Right lobe of liver (tissue), 6 donors: ENCODE results near the gene EIF3K. TPM values are rescaled to one million over a fixed set of nuclear protein-coding genes. Genes with fewer than 3 reads are reported as not detected.
A peak's percentile ranks its signal among the peaks of the same experiment; 100 is the strongest.

Experiments
- ATAC-seq, 4 donors: fragments of 200-7000 bp; cut with Tn5 transposase; one replicate each; pipeline ENCODE4 v1.9.1; 2020; ENCODE audit warnings: mild to moderate bottlenecking in 4 of 4, moderate library complexity in 4 of 4
- DNase-seq, 3 donors: peaks; one replicate each; pipeline ENCODE4 v3.0.0-alpha.2; 2020
- H3K27ac ChIP-seq, 3 donors: fragments of 200-600 bp; one replicate each; pipeline ENCODE4 v1.8.0; 2022
- H3K27me3 ChIP-seq, 2 donors: fragments of 200-600 bp; one replicate each; pipeline ENCODE4 v1.8.0; 2022
- H3K36me3 ChIP-seq, 4 donors: fragments of 200-600 bp; sonication (generic) in 1 of 4; one replicate each; pipeline versions ENCODE4 v1.5.1 to v1.8.0; 2017 to 2022; ENCODE audit warnings: control low read depth in 1 of 4
- H3K4me1 ChIP-seq, 4 donors: fragments of 200-600 bp; sonication (generic) in 1 of 4; one replicate each; pipeline versions ENCODE4 v1.5.1 to v1.8.0; 2017 to 2022; ENCODE audit warnings: control low read depth in 1 of 4
- H3K4me3 ChIP-seq, 3 donors: fragments of 200-600 bp; one replicate each; pipeline ENCODE4 v1.8.0; 2022
- H3K9me3 ChIP-seq, 4 donors: fragments of 200-600 bp; sonication (generic) in 1 of 4; one replicate each; pipeline versions ENCODE4 v1.5.1 to v1.8.0; 2017 to 2022; ENCODE audit warnings: control low read depth in 1 of 4
- POLR2A ChIP-seq: fragments of 450-650 bp; IDR thresholded peaks from one replicate; pipeline ENCODE4 v1.6.1; 2017; ENCODE audit warnings: antibody characterized with exemption, mild to moderate bottlenecking
- WGBS: methylation state at CpG from one replicate; pipeline ENCODE4 v1.1.6; 2018; ENCODE audit warnings: low coverage, low lambda C conversion rate; ENCODE audit not compliant: insufficient coverage; ENCODE audit errors: missing lambda C conversion rate; 5-methylcytosine and 5-hydroxymethylcytosine counted together
- intact Hi-C, 2 donors: fragments of 100-400 bp; cut with DNase I; formaldehyde crosslinking; loops; one replicate each; pipeline versions ENCODE4 v1.11.2 to v1.14.1; 2022
- total RNA-seq, 6 experiments: library from RNA; depleted of rRNA in 2 of 6; stranded (reverse); fragments of >200 nt in 2 of 6; fragmentation: NEBNext Ultra II Directional in 3 of 6; extraction: Animal tissue kit (Norgen Biotek cat#: 25700) in 3 of 6; gene quantifications; one replicate each; pipeline versions ENCODE4 v1.1.0 to v1.2.4, GENCODE V29; 2016 to 2023
- TF ChIP-seq, protein P1 (sequence below), 4 donors: fragments of 200-600 bp in 3 of 4; fragments of 450-650 bp in 1 of 4; IDR thresholded peaks; one replicate each; pipeline versions ENCODE4 v1.5.1 to v1.8.0; 2016 to 2022; ENCODE audit warnings: antibody characterized with exemption in 4 of 4, mild to moderate bottlenecking in 2 of 4
- donor health status: DM: no; HTN: yes; CAD: no.
- donor health status: DM: no; HTN: no; CAD: no.
- donor health status: DM: no; HTN: no; CAD: no.
- donor health status: DM: no; HTN: yes; CAD: no.
- donor health status: DM: no; HTN: yes; CAD: no.

Gene EIF3K
- total RNA-seq, 6 experiments from 2014 or later = 86.3 to 305 (median 116) TPM

DNA sequence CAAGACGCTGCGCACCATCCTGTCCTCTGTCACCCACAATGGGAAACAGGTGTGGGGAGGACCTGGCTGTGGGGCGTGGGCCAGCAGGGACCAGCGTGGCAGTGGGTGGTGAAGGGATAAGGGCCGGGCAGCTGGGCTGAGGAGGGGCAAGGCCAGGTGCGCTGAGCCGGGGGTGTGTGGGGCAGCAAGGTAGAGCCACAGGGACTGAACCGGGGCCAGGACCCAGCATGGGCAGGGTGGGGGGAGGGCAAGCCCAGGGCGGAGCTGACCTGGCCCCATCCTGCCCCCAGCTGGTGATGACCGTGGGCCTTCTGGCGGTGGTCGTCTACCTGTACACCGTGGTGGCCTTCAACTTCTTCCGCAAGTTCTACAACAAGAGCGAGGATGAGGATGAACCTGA lies 38.9 kb upstream of the EIF3K start:
- no peak for TF ChIP-seq POLR2A
- TF ChIP-seq, protein P1, sequence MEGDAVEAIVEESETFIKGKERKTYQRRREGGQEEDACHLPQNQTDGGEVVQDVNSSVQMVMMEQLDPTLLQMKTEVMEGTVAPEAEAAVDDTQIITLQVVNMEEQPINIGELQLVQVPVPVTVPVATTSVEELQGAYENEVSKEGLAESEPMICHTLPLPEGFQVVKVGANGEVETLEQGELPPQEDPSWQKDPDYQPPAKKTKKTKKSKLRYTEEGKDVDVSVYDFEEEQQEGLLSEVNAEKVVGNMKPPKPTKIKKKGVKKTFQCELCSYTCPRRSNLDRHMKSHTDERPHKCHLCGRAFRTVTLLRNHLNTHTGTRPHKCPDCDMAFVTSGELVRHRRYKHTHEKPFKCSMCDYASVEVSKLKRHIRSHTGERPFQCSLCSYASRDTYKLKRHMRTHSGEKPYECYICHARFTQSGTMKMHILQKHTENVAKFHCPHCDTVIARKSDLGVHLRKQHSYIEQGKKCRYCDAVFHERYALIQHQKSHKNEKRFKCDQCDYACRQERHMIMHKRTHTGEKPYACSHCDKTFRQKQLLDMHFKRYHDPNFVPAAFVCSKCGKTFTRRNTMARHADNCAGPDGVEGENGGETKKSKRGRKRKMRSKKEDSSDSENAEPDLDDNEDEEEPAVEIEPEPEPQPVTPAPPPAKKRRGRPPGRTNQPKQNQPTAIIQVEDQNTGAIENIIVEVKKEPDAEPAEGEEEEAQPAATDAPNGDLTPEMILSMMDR (IDR thresholded peaks at IDR 0.05) = no peak
- intact Hi-C loops = no loop called here
- H3K36me3 ChIP-seq = no peaks in the 10 kb centered on the region
- WGBS = 86% methylated on average over 4 of the region's 15 CpGs
- ATAC-seq (peak in 1 of 4 donors; percentile 34), DNase-seq (no peak)
- no peak overlapping the region for H3K4me3 ChIP-seq
- no peaks in the 10 kb centered on the region for H3K4me1 ChIP-seq
- no peaks in the 10 kb centered on the region for H3K27me3 ChIP-seq
- no peak overlapping the region for H3K27ac ChIP-seq
- H3K9me3 ChIP-seq = no peaks in the 10 kb centered on the region

DNA sequence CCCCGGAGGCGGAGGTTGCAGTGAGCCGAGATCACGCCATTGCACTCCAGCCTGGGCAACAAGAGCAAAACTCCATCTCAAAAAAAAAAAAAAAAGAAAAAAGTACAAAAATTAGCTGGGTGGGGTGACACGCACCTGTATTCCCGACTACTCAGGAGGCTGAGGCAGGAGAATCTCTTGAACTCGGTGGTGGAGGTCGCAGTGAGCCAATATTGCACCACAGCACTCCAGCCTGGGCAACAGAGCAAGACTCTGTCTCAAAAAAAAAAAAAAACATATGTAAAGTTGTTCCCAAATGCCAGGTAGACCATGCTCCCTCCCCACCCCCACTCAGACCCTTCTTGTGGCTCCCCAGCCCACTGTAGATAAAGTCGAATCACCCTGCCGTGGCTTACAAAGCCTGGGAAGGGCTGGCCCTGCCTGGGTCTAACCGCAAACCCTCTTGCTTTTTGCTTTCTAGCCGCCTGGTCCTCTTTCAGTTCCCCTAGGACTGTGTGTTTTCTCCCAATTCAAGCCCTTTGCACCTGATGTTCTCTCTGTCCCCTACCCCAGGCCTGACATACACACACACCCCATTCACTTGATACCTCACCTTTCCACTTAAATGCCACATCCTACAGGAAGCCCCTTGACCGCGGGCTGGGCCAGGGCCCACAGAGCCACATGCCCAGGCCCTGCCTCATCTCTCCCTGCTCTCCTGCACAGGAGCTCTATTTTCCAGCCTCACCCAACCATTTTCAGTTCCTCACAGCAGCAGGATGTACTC lies 35.6 kb upstream of the EIF3K start:
- 80% methylated on average over 10 of the region's 14 CpGs for WGBS
- Histone ChIP-seq H3K9me3 (no peaks in the 10 kb centered on the region), H3K4me1 (no peaks in the 10 kb centered on the region), H3K27ac (no peak overlapping the region), H3K27me3 (no peaks in the 10 kb centered on the region), H3K4me3 (no peak overlapping the region), H3K36me3 (no peaks in the 10 kb centered on the region)
- intact Hi-C loops = no loop called here
- ATAC-seq = peak in 1 of 4 donors; percentile 12
- TF ChIP-seq POLR2A = no peak
- TF ChIP-seq, protein P1 (IDR thresholded peaks at IDR 0.05) = no peak
- no peak for DNase-seq

DNA sequence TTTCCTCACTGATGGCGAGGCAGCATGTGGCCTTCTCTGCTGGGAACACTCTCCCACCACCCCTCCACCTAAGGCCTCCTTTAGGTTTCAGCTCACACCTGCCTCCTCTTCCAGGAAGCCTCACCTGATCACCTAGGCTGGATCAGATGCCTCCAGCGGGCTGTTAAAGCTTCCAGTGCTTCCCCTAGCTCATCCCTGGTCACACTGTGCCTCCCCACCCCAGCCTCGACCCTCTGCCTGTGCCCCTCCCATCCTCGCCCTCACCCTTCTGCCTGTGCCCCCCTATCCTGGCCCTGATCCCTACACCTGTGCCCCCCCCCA lies 35.0 kb upstream of the EIF3K start:
- no peak for ATAC-seq
- Histone ChIP-seq H3K4me3 (no peak overlapping the region), H3K27me3 (no peaks in the 10 kb centered on the region), H3K9me3 (no peaks in the 10 kb centered on the region), H3K27ac (no peak overlapping the region), H3K36me3 (no peaks in the 10 kb centered on the region), H3K4me1 (no peaks in the 10 kb centered on the region)
- 53% methylated on average over 4 of the region's 4 CpGs for WGBS
- TF ChIP-seq, protein P1 (IDR thresholded peaks at IDR 0.05) = no peak
- TF ChIP-seq POLR2A = no peak
- no peak for DNase-seq
- intact Hi-C loops = no loop called here

DNA sequence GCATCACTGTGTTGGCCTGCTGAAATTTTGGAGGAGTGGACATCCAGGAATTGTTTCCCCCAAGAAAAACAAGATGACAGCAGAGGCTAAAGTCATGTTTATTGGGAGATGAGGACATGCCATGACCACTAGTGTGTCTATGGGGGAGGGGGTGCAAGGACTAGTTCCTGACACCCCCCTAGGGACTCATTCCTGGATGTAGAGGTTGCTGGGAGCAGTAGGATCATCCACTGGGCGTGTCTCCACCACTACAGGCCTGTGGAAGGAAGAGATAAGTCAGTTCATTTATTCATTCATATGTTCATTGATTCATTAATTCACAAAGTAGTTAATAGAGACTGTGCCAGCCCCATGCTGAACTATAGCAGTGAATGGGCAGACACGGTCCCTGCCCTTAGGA lies 31.4 kb upstream of the EIF3K start:
- Histone ChIP-seq H3K27ac (no peak overlapping the region), H3K36me3 (no peaks in the 10 kb centered on the region), H3K4me1 (no peaks in the 10 kb centered on the region), H3K27me3 (no peaks in the 10 kb centered on the region), H3K9me3 (no peaks in the 10 kb centered on the region), H3K4me3 (no peak overlapping the region)
- 66% methylated on average over 2 of the region's 2 CpGs for WGBS
- TF ChIP-seq POLR2A = no peak
- TF ChIP-seq, protein P1 (IDR thresholded peaks at IDR 0.05) = no peak
- intact Hi-C loops = no loop called here
- DNase-seq = no peak
- no peak for ATAC-seq
